RWPE2 (cell line): ENCODE measurements around the gene CACTIN.

ENCODE experiments used
- ATAC-seq: fragments of 200-7000 bp; cut with Tn5 transposase; 3 replicates; pipeline ENCODE4 v1.9.1; 2021; ENCODE audit warnings: low read depth
- DNase-seq: peaks from one replicate; pipeline ENCODE4 v3.0.0-alpha.2; 2020; ENCODE audit warnings: low spot score
- H3K27ac ChIP-seq: fragments of 450-650 bp; 2 replicates; pipeline ENCODE4 v1.5.1; 2017; ENCODE audit warnings: mild to moderate bottlenecking; ENCODE audit not compliant: poor library complexity, severe bottlenecking
- H3K27me3 ChIP-seq: fragments of 250-450 bp; sonication (Bioruptor Pico); 2 replicates; pipeline ENCODE4 v1.5.1; 2021; ENCODE audit warnings: mild to moderate bottlenecking, moderate library complexity; ENCODE audit not compliant: insufficient read depth, poor library complexity, severe bottlenecking
- H3K36me3 ChIP-seq: fragments of 250-450 bp; sonication (Bioruptor Pico); 2 replicates; pipeline ENCODE4 v1.5.1; 2020; ENCODE audit warnings: low read depth, mild to moderate bottlenecking, moderate library complexity
- H3K4me1 ChIP-seq: fragments of 250-450 bp; sonication (Bioruptor Pico); 2 replicates; pipeline ENCODE4 v1.5.1; 2021; ENCODE audit warnings: mild to moderate bottlenecking, moderate library complexity; ENCODE audit not compliant: insufficient read depth, poor library complexity, severe bottlenecking
- H3K4me3 ChIP-seq: fragments of 250-450 bp; sonication (Bioruptor Pico); 2 replicates; pipeline ENCODE4 v1.5.1; 2021; ENCODE audit warnings: mild to moderate bottlenecking, moderate library complexity; ENCODE audit not compliant: severe bottlenecking
- H3K9me3 ChIP-seq: fragments of 250-450 bp; sonication (Bioruptor Pico); 2 replicates; pipeline ENCODE4 v1.5.1; 2021; ENCODE audit warnings: mild to moderate bottlenecking, moderate library complexity; ENCODE audit not compliant: severe bottlenecking
- TF ChIP-seq, protein P1 (sequence below): fragments of 450-650 bp; IDR thresholded peaks from one replicate; pipeline ENCODE4 v1.5.1; 2017; ENCODE audit warnings: mild to moderate bottlenecking, moderate library complexity; ENCODE audit not compliant: poor library complexity, severe bottlenecking

Gene CACTIN

DNA sequence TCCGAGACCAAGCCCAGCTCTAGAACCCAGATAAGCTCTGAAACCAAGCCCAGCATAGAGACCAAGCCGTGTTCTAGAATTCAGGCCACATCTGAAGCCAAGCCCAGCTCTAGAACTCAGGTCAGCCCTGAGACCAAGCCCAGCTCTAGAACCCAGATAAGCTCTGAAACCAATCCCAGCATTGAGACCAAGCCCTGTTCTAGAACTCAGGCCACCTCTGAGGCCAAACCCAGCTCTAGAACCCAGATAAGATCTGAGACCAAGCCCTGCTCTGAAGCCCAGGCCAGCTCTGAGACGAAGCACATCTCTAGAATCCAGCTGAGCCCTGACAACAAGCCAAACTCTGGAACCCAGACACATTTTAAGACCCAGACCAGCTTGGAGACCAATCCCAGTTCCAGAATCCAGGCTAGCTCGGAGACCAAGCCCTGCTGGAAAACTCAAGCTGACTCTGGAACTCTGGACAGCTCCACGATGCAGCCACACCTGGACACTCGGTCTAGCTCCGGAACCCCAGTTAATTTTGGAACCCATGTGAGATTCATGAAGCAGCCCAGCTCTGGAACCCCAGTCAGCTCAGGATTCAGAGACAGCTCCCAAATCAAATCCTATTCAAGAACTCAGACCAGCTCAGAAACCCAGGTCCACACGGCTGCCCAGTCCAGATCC lies 35.5 kb downstream of the CACTIN start:
- no peaks in the 10 kb centered on the region for H3K4me1 ChIP-seq
- ATAC-seq (no peak), DNase-seq (no peak)
- H3K9me3 ChIP-seq, result no peaks in the 10 kb centered on the region
- no peak overlapping the region for H3K27ac ChIP-seq
- H3K4me3 ChIP-seq, result no peak overlapping the region
- no peaks in the 10 kb centered on the region for H3K36me3 ChIP-seq
- TF ChIP-seq, protein P1, sequence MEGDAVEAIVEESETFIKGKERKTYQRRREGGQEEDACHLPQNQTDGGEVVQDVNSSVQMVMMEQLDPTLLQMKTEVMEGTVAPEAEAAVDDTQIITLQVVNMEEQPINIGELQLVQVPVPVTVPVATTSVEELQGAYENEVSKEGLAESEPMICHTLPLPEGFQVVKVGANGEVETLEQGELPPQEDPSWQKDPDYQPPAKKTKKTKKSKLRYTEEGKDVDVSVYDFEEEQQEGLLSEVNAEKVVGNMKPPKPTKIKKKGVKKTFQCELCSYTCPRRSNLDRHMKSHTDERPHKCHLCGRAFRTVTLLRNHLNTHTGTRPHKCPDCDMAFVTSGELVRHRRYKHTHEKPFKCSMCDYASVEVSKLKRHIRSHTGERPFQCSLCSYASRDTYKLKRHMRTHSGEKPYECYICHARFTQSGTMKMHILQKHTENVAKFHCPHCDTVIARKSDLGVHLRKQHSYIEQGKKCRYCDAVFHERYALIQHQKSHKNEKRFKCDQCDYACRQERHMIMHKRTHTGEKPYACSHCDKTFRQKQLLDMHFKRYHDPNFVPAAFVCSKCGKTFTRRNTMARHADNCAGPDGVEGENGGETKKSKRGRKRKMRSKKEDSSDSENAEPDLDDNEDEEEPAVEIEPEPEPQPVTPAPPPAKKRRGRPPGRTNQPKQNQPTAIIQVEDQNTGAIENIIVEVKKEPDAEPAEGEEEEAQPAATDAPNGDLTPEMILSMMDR, result no peak
- H3K27me3 ChIP-seq, result peaks cover 11% of the 10 kb centered on the region

DNA sequence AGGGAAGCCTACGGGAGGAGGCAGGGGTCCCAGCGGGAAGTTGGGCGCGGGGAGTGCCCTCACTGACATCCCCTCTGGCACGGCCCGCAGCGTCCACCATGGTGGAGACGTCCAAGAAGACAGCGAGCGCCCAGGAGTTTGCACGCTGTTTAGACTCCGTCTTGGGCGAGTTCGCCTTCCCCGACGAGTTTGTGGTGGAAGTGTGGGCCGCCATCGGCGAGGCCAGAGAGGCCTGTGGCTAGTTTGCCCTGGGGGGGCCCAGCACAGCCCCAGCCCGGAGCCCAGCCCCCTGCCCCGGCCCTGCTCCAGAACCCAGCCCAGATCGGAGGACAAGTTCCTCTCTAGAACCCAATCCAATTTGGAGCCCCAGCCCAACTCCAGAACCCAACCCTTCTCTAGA lies 36.6 kb downstream of the CACTIN start:
- Histone ChIP-seq H3K9me3 (no peaks in the 10 kb centered on the region), H3K27me3 (peaks cover 20% of the 10 kb centered on the region), H3K36me3 (no peaks in the 10 kb centered on the region), H3K27ac (no peak overlapping the region), H3K4me1 (no peaks in the 10 kb centered on the region), H3K4me3 (no peak overlapping the region)
- no peak for ATAC-seq
- no peak for DNase-seq
- TF ChIP-seq, protein P1, result no peak

- H3K27ac ChIP-seq, result no peak overlapping the region
- no peaks in the 10 kb centered on the region for H3K36me3 ChIP-seq
- ATAC-seq, result no peak
- H3K9me3 ChIP-seq, result no peaks in the 10 kb centered on the region
- no peaks in the 10 kb centered on the region for H3K4me1 ChIP-seq
- peaks cover 23% of the 10 kb centered on the region for H3K27me3 ChIP-seq
- no peak for DNase-seq
- TF ChIP-seq, protein P1, result no peak
- H3K4me3 ChIP-seq, result no peak overlapping the region
Measured at GRCh38 chr19:3589439-3589838, 37.2 kb downstream of the CACTIN start.

DNA sequence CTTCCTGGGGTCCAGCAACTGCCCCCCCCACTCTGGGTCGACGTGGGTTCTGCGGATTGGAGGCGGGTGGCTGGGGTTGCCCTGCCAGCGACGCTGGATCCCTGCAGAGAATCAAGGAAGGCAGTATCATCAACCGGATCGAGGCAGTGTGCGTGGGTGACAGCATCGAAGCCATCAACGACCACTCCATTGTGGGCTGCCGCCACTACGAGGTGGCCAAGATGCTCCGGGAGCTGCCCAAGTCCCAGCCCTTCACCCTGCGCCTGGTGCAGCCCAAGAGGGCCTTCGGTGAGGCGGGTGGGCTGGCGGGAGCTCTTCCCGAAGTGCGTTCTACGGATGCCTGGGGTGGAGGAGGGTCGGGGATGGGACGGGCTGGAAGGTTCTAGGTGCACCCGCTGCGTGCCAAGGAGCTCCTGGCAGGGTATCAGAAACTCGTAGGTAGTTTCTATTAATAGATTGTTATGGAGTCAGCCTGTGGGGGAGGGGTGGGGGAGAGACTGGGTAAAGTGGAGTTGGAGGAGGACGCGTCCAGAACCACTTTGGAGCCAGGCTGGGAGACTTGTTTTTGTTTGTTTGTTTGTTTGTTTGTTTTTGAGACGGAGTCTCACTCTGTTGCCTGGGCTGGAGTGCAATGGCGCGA lies 39.8 kb downstream of the CACTIN start:
- TF ChIP-seq, protein P1, result no peak
- ATAC-seq (no peak), DNase-seq (no peak)
- H3K9me3 ChIP-seq, result no peaks in the 10 kb centered on the region
- no peak overlapping the region for H3K4me3 ChIP-seq
- peaks cover 24% of the 10 kb centered on the region for H3K27me3 ChIP-seq
- no peaks in the 10 kb centered on the region for H3K36me3 ChIP-seq
- H3K27ac ChIP-seq, result no peak overlapping the region
- H3K4me1 ChIP-seq, result no peaks in the 10 kb centered on the region

GRCh38 chr19:3586127-3586626 lies 40.4 kb downstream of the CACTIN start:
- TF ChIP-seq, protein P1, result peak; percentile 40
- Histone ChIP-seq H3K27ac (no peak overlapping the region), H3K36me3 (no peaks in the 10 kb centered on the region), H3K9me3 (no peaks in the 10 kb centered on the region), H3K4me1 (no peaks in the 10 kb centered on the region), H3K4me3 (no peak overlapping the region), H3K27me3 (peaks cover 24% of the 10 kb centered on the region)
- ATAC-seq, result no peak
- DNase-seq, result no peak
